ENCODE measurements around the gene ASB3.

Gene ASB3

DNA sequence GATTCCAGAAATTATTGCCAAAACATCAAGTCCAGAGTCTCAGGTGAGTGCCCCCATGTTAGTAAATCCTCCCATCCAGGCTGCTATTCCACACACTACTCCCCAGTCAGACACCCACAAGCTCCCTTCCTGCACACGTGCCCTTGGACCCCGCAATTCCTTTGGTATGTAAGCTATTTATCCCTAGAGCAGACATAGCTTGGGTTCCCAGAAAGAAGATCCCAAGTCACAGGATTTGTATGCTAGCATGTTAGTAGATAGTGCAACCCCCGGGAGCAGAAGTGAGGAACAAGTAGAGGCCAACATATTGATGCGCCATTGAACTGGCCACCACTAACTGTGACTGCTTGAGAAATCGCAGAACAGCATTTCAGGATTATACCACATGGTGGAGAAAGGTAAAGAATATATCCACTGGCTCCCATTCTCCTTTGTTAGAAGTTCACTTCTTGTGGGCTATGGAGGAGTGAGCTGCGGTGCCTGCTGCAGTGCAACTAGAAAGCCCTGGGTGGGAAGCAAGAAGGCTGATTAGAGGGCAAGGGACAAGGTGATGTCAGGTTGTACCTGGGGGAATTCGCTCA is 156.6 kb downstream of the ASB3 start:
- H3K18ac ChIP-seq (ENCODE audit: low read length) = no peak overlapping the region
- no peaks in the 10 kb centered on the region for H3K27me3 ChIP-seq (ENCODE audit: control insufficient read depth in 3 of 3, insufficient read depth in 3 of 3, low read depth in 1 of 3, low read length in 3 of 3)
- H3K9me3 ChIP-seq (replicated peaks in 1 of 2; ENCODE audit: control insufficient read depth in 2 of 2, insufficient read depth in 1 of 2, low read depth in 1 of 2, low read length in 2 of 2) = no peaks in the 10 kb centered on the region
- H3K9ac ChIP-seq (ENCODE audit: low read depth, low read length, poor library complexity) = no peak overlapping the region
- H3K79me1 ChIP-seq (ENCODE audit: low read depth, low read length) = no peaks in the 10 kb centered on the region
- no peak overlapping the region for H4K8ac ChIP-seq (ENCODE audit: low read depth, low read length)
- no peak overlapping the region for H2BK12ac ChIP-seq (ENCODE audit: low read length)
- H2AK5ac ChIP-seq (ENCODE audit: low read depth, low read length) = no peak overlapping the region
- no peak overlapping the region for H2BK120ac ChIP-seq (ENCODE audit: low read depth, low read length)
- no peak overlapping the region for H2BK15ac ChIP-seq (ENCODE audit: low read length)
- no peak overlapping the region for H2BK5ac ChIP-seq (ENCODE audit: low read length)
- no peak for DNase-seq (ENCODE audit: low spot score)
- no peaks in the 10 kb centered on the region for H3K36me3 ChIP-seq (replicated peaks in 1 of 2; ENCODE audit: control insufficient read depth in 2 of 2, insufficient read depth in 2 of 2, low read length in 2 of 2)
- H2AFZ ChIP-seq (ENCODE audit: low read length) = no peak overlapping the region
- no peak overlapping the region for H3K4me3 ChIP-seq (ENCODE audit: low read length in 2 of 2)
- no CpG with 5 or more reads among the region's 7 CpGs for WGBS, 2 donors (ENCODE audit: extremely low coverage in 2 of 2, insufficient read length in 2 of 2, insufficient replicate concordance in 1 of 2)
- no peak overlapping the region for H3K14ac ChIP-seq (ENCODE audit: low read length)
- no peak overlapping the region for H3K23ac ChIP-seq (ENCODE audit: low read depth, low read length, poor library complexity)
- H4K91ac ChIP-seq (ENCODE audit: low read depth, low read length, poor library complexity) = no peak overlapping the region
- H3K4ac ChIP-seq (ENCODE audit: low read length) = no peak overlapping the region
- no peak overlapping the region for H3K4me2 ChIP-seq (ENCODE audit: insufficient read depth, low read length, poor library complexity, severe bottlenecking)
- H3K4me1 ChIP-seq (ENCODE audit: control insufficient read depth in 2 of 2, insufficient read depth in 1 of 2, low read depth in 1 of 2, low read length in 2 of 2) = peaks cover 0 to 8% of the 10 kb centered on the region in 2 donors
- no peak overlapping the region for H3K27ac ChIP-seq (replicated peaks; ENCODE audit: low read length)

GRCh38 chr2:53629501-53629900 is 157.3 kb downstream of the ASB3 start:
- WGBS, 2 donors (ENCODE audit: extremely low coverage in 2 of 2, insufficient read length in 2 of 2, insufficient replicate concordance in 1 of 2) = no CpG with 5 or more reads among the region's 4 CpGs
- H3K79me1 ChIP-seq (ENCODE audit: low read depth, low read length) = no peaks in the 10 kb centered on the region
- peaks cover 0 to 2% of the 10 kb centered on the region in 2 donors for H3K9me3 ChIP-seq (replicated peaks in 1 of 2; ENCODE audit: control insufficient read depth in 2 of 2, insufficient read depth in 1 of 2, low read depth in 1 of 2, low read length in 2 of 2)
- H3K27me3 ChIP-seq (ENCODE audit: control insufficient read depth in 3 of 3, insufficient read depth in 3 of 3, low read depth in 1 of 3, low read length in 3 of 3) = peaks cover 0 to 3% (median 0%) of the 10 kb centered on the region in 3 experiments
- no peak overlapping the region for H3K23ac ChIP-seq (ENCODE audit: low read depth, low read length, poor library complexity)
- no peak overlapping the region for H3K4me2 ChIP-seq (ENCODE audit: insufficient read depth, low read length, poor library complexity, severe bottlenecking)
- H3K18ac ChIP-seq (ENCODE audit: low read length) = no peak overlapping the region
- no peaks in the 10 kb centered on the region for H3K36me3 ChIP-seq (replicated peaks in 1 of 2; ENCODE audit: control insufficient read depth in 2 of 2, insufficient read depth in 2 of 2, low read length in 2 of 2)
- H3K4ac ChIP-seq (ENCODE audit: low read length) = no peak overlapping the region
- H2BK5ac ChIP-seq (ENCODE audit: low read length) = no peak overlapping the region
- no peak overlapping the region for H3K9ac ChIP-seq (ENCODE audit: low read depth, low read length, poor library complexity)
- H2BK12ac ChIP-seq (ENCODE audit: low read length) = no peak overlapping the region
- H2BK15ac ChIP-seq (ENCODE audit: low read length) = no peak overlapping the region
- no peak overlapping the region for H3K14ac ChIP-seq (ENCODE audit: low read length)
- no peak overlapping the region for H3K4me3 ChIP-seq (ENCODE audit: low read length in 2 of 2)
- no peak for DNase-seq (ENCODE audit: low spot score)
- H4K91ac ChIP-seq (ENCODE audit: low read depth, low read length, poor library complexity) = no peak overlapping the region
- no peak overlapping the region for H4K8ac ChIP-seq (ENCODE audit: low read depth, low read length)
- H2AFZ ChIP-seq (ENCODE audit: low read length) = peak overlapping the region; percentile 18
- no peak overlapping the region for H2AK5ac ChIP-seq (ENCODE audit: low read depth, low read length)
- peaks cover 0 to 8% of the 10 kb centered on the region in 2 donors for H3K4me1 ChIP-seq (ENCODE audit: control insufficient read depth in 2 of 2, insufficient read depth in 1 of 2, low read depth in 1 of 2, low read length in 2 of 2)
- H2BK120ac ChIP-seq (ENCODE audit: low read depth, low read length) = no peak overlapping the region
- H3K27ac ChIP-seq (replicated peaks; ENCODE audit: low read length) = no peak overlapping the region

GRCh38 chr2:53629001-53629400 is 157.8 kb downstream of the ASB3 start:
- no peak overlapping the region for H2BK12ac ChIP-seq (ENCODE audit: low read length)
- no peak overlapping the region for H2BK15ac ChIP-seq (ENCODE audit: low read length)
- no peak overlapping the region for H2BK120ac ChIP-seq (ENCODE audit: low read depth, low read length)
- no peak overlapping the region for H2AFZ ChIP-seq (ENCODE audit: low read length)
- WGBS, 2 donors (ENCODE audit: extremely low coverage in 2 of 2, insufficient read length in 2 of 2, insufficient replicate concordance in 1 of 2) = no CpG with 5 or more reads among the region's 6 CpGs
- H4K8ac ChIP-seq (ENCODE audit: low read depth, low read length) = no peak overlapping the region
- no peak overlapping the region for H3K27ac ChIP-seq (replicated peaks; ENCODE audit: low read length)
- no peak overlapping the region for H3K23ac ChIP-seq (ENCODE audit: low read depth, low read length, poor library complexity)
- no peaks in the 10 kb centered on the region for H3K79me1 ChIP-seq (ENCODE audit: low read depth, low read length)
- no peak overlapping the region for H3K14ac ChIP-seq (ENCODE audit: low read length)
- no peak overlapping the region for H3K4ac ChIP-seq (ENCODE audit: low read length)
- no peaks in the 10 kb centered on the region for H3K36me3 ChIP-seq (replicated peaks in 1 of 2; ENCODE audit: control insufficient read depth in 2 of 2, insufficient read depth in 2 of 2, low read length in 2 of 2)
- no peak overlapping the region for H3K18ac ChIP-seq (ENCODE audit: low read length)
- peaks cover 0 to 3% (median 0%) of the 10 kb centered on the region in 3 experiments for H3K27me3 ChIP-seq (ENCODE audit: control insufficient read depth in 3 of 3, insufficient read depth in 3 of 3, low read depth in 1 of 3, low read length in 3 of 3)
- H3K9me3 ChIP-seq (replicated peaks in 1 of 2; ENCODE audit: control insufficient read depth in 2 of 2, insufficient read depth in 1 of 2, low read depth in 1 of 2, low read length in 2 of 2) = peaks cover 0 to 2% of the 10 kb centered on the region in 2 donors
- no peak overlapping the region for H3K9ac ChIP-seq (ENCODE audit: low read depth, low read length, poor library complexity)
- no peak overlapping the region for H3K4me2 ChIP-seq (ENCODE audit: insufficient read depth, low read length, poor library complexity, severe bottlenecking)
- H2BK5ac ChIP-seq (ENCODE audit: low read length) = no peak overlapping the region
- no peak for DNase-seq (ENCODE audit: low spot score)
- H3K4me3 ChIP-seq (ENCODE audit: low read length in 2 of 2) = no peak overlapping the region
- peaks cover 0 to 8% of the 10 kb centered on the region in 2 donors for H3K4me1 ChIP-seq (ENCODE audit: control insufficient read depth in 2 of 2, insufficient read depth in 1 of 2, low read depth in 1 of 2, low read length in 2 of 2)
- H2AK5ac ChIP-seq (ENCODE audit: low read depth, low read length) = no peak overlapping the region
- H4K91ac ChIP-seq (ENCODE audit: low read depth, low read length, poor library complexity) = no peak overlapping the region

DNA sequence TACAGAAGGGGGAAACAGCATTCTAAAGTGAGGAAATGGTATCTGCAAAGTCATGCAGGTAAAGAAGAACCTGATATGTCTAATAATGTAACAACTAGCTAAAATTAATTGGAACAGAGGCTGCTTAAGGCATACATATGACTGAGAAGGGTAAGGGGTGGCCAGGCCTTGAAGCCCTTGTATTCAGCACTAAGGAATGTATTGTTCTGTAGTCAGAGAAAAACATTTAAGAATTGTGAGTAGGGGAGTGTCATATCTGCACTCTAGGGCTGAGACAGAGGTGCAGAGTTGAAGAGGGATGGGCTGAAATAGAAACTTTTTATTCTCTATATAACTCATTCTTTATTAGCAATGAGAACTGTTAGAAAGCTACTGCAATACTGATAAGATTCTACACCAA is 164.6 kb downstream of the ASB3 start:
- no peak overlapping the region for H2BK5ac ChIP-seq (ENCODE audit: low read length)
- no peak overlapping the region for H2AK5ac ChIP-seq (ENCODE audit: low read depth, low read length)
- H3K4me3 ChIP-seq (ENCODE audit: low read length in 2 of 2) = no peak overlapping the region
- no peak overlapping the region for H4K91ac ChIP-seq (ENCODE audit: low read depth, low read length, poor library complexity)
- no peaks in the 10 kb centered on the region for H3K79me1 ChIP-seq (ENCODE audit: low read depth, low read length)
- no peak overlapping the region for H3K23ac ChIP-seq (ENCODE audit: low read depth, low read length, poor library complexity)
- H2AFZ ChIP-seq (ENCODE audit: low read length) = no peak overlapping the region
- no peak overlapping the region for H3K4me2 ChIP-seq (ENCODE audit: insufficient read depth, low read length, poor library complexity, severe bottlenecking)
- H3K4ac ChIP-seq (ENCODE audit: low read length) = no peak overlapping the region
- no peak overlapping the region for H3K27ac ChIP-seq (replicated peaks; ENCODE audit: low read length)
- no peak for DNase-seq (ENCODE audit: low spot score)
- no peaks in the 10 kb centered on the region for H3K4me1 ChIP-seq (ENCODE audit: control insufficient read depth in 2 of 2, insufficient read depth in 1 of 2, low read depth in 1 of 2, low read length in 2 of 2)
- peaks cover 0 to 3% (median 0%) of the 10 kb centered on the region in 3 experiments for H3K27me3 ChIP-seq (ENCODE audit: control insufficient read depth in 3 of 3, insufficient read depth in 3 of 3, low read depth in 1 of 3, low read length in 3 of 3)
- H3K36me3 ChIP-seq (replicated peaks in 1 of 2; ENCODE audit: control insufficient read depth in 2 of 2, insufficient read depth in 2 of 2, low read length in 2 of 2) = no peaks in the 10 kb centered on the region
- H3K9me3 ChIP-seq (replicated peaks in 1 of 2; ENCODE audit: control insufficient read depth in 2 of 2, insufficient read depth in 1 of 2, low read depth in 1 of 2, low read length in 2 of 2) = peaks cover 0 to 2% of the 10 kb centered on the region in 2 donors
- no peak overlapping the region for H4K8ac ChIP-seq (ENCODE audit: low read depth, low read length)
- no peak overlapping the region for H3K14ac ChIP-seq (ENCODE audit: low read length)
- no peak overlapping the region for H2BK12ac ChIP-seq (ENCODE audit: low read length)
- no peak overlapping the region for H3K9ac ChIP-seq (ENCODE audit: low read depth, low read length, poor library complexity)
- H3K18ac ChIP-seq (ENCODE audit: low read length) = no peak overlapping the region
- H2BK120ac ChIP-seq (ENCODE audit: low read depth, low read length) = no peak overlapping the region
- no peak overlapping the region for H2BK15ac ChIP-seq (ENCODE audit: low read length)

All from neuronal stem cell (in vitro differentiated cells).